Endometrial microvascular endothelial cells (primary cell): ENCODE measurements around the gene VSTM2B. TPM values are rescaled to one million over a fixed set of nuclear protein-coding genes. Genes with fewer than 3 reads are reported as not detected.
"Not testable (repeated sequence)": the region's sequence is repeated elsewhere in the genome, so short reads cannot be mapped to it uniquely, and the experiment has no call there.

ENCODE experiments used
- in situ Hi-C: cut with HindIII; loops from 2 replicates; pipeline ENCODE4 v1.10.0; 2017; ENCODE audit warnings: low sequenced_read_pairs, low pct_unique_long_range_greater_than_20kb; ENCODE audit errors: inconsistent ontology term
- total RNA-seq: library from RNA; depleted of rRNA; stranded (reverse); fragments of >200 nt; gene quantifications from one replicate; pipeline ENCODE4 v1.2.3, GENCODE V29; 2015; ENCODE audit errors: inconsistent ontology term

VSTM2B gene
- total RNA-seq, 1 donor from 2014 or later: not detected

- in situ Hi-C loops: no loop called here
Measured at GRCh38 chr19:29554149-29554548, 28.4 kb downstream of the VSTM2B start.

- in situ Hi-C loops: not testable (repeated sequence)
Measured at GRCh38 chr19:29559110-29559509, 33.3 kb downstream of the VSTM2B start.

- in situ Hi-C loops: no loop called here
Measured at GRCh38 chr19:29559743-29560142, 33.9 kb downstream of the VSTM2B start.

GRCh38 chr19:29560313-29561075 lies 34.7 kb downstream of the VSTM2B start:
- in situ Hi-C loops: no loop called here

GRCh38 chr19:29561601-29562000 lies 35.8 kb downstream of the VSTM2B start:
- in situ Hi-C loops: no loop called here

GRCh38 chr19:29562299-29563297 lies 36.8 kb downstream of the VSTM2B start:
- in situ Hi-C loops: no loop called here

- in situ Hi-C loops: no loop called here
Measured at GRCh38 chr19:29563486-29564101, 37.8 kb downstream of the VSTM2B start.

- in situ Hi-C loops: no loop called here
Measured at GRCh38 chr19:29564574-29565005, 38.8 kb downstream of the VSTM2B start.

GRCh38 chr19:29565171-29565570 lies 39.4 kb downstream of the VSTM2B start:
- in situ Hi-C loops: no loop called here

- in situ Hi-C loops: no loop called here
Measured at GRCh38 chr19:29566496-29567054, 40.8 kb downstream of the VSTM2B start.

- in situ Hi-C loops: no loop called here
Measured at GRCh38 chr19:29567366-29567915, 41.6 kb downstream of the VSTM2B start.

GRCh38 chr19:29568036-29569025 lies 42.5 kb downstream of the VSTM2B start:
- in situ Hi-C loops: no loop called here

GRCh38 chr19:29569038-29569911 lies 43.5 kb downstream of the VSTM2B start:
- in situ Hi-C loops: no loop called here

GRCh38 chr19:29571181-29571580 lies 45.4 kb downstream of the VSTM2B start:
- in situ Hi-C loops: no loop called here

- in situ Hi-C loops: no loop called here
Measured at GRCh38 chr19:29573486-29573885, 47.7 kb downstream of the VSTM2B start.

GRCh38 chr19:29574510-29574909 lies 48.7 kb downstream of the VSTM2B start:
- in situ Hi-C loops: no loop called here
